Islet of Langerhans (tissue), 1 donor: ENCODE data around the gene CCDC174.

Experiments used
- FAIRE-seq: peaks from one replicate; lab custom pipeline; 2011; peaks lifted over from hg19 to GRCh38; lab: Jason Lieb, UNC

The CCDC174 gene

GRCh38 chr3:14703128-14703750 is 51.7 kb downstream of the CCDC174 start:
- no peak for FAIRE-seq

DNA sequence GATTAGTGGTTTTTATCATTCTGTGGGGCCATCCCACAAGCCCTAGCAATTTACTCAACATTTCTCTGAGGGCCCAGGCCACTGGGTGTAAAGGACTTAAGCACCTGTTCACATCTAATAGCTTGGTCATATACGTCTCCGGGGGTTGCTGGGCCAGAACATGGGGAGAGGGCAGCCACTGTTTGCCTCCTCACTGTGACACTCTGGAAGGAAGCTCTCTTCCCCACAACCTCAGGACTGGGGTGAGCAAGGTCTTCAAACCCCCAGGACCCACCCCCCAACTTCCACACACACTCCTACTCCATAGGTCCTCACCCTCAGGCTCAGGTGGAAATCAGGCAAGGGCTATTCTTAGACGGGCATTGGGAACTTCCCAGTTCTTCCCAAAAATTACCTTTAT is 52.2 kb downstream of the CCDC174 start:
- FAIRE-seq, result no peak

GRCh38 chr3:14706096-14706495 is 54.5 kb downstream of the CCDC174 start:
- FAIRE-seq, result no peak

DNA sequence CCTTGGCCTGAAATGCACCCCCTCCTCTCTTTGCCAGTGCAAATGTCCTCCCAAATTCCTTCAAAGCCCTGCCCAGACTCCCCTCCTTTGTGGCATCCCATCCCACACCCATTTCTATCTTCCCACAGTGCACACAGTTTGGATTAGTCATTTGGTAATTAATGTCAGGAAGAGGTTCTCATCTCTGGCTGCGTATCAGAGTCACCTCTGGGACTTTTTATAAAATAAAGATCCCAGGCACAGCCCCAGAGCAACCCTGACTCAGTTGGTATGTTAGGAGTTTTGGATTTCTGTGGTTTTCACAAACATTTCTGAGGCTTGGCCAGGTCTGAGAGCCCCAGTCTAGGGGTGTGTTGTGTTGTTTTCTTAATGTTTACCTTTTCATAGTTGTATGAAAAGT is 65.0 kb downstream of the CCDC174 start:
- no peak for FAIRE-seq

DNA sequence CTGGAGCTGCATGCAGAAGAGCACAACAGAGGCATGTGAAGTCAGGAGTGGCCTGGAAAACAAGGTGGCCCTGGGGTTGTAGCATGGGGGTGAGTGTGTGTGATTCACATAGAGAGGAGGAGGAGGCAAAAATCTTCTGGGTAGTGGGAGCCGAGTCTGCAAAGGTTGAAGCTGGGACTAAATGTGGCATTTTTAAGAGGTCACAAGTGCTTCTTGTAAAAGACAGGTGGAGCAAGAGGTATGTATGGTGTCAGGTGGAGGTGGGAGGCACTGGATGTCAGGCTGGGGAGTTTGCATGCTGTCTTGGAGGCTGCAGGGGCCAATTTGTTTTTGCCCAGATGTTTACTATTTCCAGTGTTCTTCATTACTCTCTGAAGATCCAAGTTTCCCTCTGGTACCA is 65.7 kb downstream of the CCDC174 start:
- FAIRE-seq, result no peak

DNA sequence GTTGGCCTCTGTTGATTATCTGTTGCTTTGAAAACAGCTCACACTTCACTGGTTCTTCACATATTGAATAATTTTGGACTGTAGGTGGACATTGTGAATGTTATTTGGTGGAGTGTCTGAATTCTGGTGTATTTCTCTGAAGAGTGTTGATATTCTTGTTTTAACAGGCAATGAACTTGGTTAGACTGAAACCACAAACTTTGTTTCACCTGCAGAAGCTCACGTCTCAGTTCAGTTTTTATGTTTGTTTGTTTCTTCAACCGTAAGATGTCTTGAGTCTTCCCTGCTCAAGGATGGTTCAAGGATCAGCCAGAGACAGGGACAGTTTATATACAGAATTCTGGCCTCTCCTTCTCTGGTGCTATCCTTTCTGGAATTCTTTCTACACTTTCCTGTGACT is 67.0 kb downstream of the CCDC174 start:
- FAIRE-seq, result no peak

DNA sequence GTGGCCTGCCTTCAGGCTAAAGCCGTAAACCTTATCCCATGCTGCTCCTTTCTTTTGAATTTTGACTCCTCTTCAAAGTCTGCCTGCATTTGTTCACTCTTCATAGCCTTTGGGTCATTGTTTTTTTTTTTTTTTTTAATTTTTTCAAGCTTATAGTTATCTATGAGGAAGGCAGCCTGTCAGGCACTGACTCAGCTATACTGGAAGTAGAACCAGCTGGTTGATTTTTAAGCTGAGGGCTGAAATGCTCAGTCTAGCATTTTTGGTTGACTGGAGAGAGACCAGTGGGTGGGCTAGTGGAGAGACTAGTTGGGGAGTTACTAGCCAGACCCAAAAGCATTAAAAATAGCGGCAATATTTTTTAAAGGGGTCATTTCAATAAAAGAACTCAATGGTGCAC is 67.4 kb downstream of the CCDC174 start:
- FAIRE-seq, result no peak

GRCh38 chr3:14721126-14721864 is 69.7 kb downstream of the CCDC174 start:
- no peak for FAIRE-seq
